T-helper 2 cell (primary cell): ENCODE results near the gene JAG2.
"Not testable (repeated sequence)": the region's sequence is repeated elsewhere in the genome, so short reads cannot be mapped to it uniquely, and the experiment has no call there.

Experiments
- DNase-seq, 5 experiments: peaks; one replicate each; pipeline versions ENCODE4 v3.0.0 to v3.0.0-alpha.2; 2012 to 2022

Gene JAG2

GRCh38 chr14:105137481-105138020 lies 31.0 kb downstream of the JAG2 start:
- no peak for DNase-seq

- DNase-seq, result no peak
These were observed 31.9 kb downstream of the JAG2 start for GRCh38 chr14:105136401-105137322.

DNA sequence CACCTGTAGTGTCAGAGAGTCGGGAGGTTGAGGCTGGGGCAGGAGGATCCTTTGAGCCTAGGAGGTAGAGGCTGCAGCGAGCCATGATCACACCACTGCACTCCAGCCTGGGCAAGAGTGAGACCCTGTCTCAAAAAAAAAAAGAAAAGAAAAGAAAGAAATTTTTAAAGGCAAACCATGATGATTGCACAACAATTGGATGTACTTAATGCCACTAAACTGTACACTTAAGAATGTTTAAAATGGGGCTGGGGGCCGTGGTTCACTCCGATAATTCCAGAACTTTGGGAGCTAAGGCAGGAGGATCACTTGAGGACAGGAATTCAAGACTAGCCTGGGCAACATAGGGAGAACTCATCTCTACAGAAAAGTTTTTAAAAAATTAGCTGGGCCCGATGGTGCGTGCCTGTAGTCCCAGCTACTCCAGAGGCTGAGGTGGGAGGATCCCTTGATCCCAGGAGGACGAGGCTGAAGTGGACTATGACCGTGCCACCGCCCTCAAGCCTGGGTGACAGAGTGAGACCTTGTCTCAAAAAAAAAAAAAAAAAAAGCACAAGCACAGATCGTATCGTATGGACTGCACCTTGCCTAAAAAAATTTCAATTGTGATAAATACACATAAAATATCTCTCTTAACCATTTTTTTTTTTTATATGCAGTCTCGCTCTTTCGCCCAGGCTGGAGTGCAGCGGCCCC lies 32.7 kb downstream of the JAG2 start:
- no peak for DNase-seq

- no peak for DNase-seq
These were observed 35.5 kb downstream of the JAG2 start for GRCh38 chr14:105132921-105133654.

GRCh38 chr14:105131241-105131640 lies 37.3 kb downstream of the JAG2 start:
- DNase-seq, result no peak

DNA sequence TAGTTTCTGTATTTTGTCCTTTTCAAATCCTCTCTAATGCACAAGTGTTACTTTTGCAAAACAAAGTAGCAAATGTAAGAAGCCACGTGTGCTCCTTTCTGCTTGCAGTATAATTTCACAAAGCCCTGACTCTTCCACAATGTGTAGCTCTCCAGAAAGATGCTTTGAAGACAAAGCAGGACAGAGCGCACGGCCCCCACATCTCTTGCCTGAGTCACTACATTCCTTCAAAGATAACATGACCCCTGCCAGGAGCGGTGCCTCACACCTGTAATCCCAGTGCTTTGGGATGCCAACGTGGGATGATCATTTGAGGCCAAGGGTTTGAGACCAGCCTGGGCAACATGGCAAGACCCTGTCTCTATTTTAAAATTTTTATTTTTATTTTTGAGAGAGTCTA lies 40.5 kb downstream of the JAG2 start:
- no peak for DNase-seq

GRCh38 chr14:105126981-105127329 lies 41.6 kb downstream of the JAG2 start:
- no peak for DNase-seq

GRCh38 chr14:105126126-105126980 lies 42.2 kb downstream of the JAG2 start:
- DNase-seq, result no peak

DNA sequence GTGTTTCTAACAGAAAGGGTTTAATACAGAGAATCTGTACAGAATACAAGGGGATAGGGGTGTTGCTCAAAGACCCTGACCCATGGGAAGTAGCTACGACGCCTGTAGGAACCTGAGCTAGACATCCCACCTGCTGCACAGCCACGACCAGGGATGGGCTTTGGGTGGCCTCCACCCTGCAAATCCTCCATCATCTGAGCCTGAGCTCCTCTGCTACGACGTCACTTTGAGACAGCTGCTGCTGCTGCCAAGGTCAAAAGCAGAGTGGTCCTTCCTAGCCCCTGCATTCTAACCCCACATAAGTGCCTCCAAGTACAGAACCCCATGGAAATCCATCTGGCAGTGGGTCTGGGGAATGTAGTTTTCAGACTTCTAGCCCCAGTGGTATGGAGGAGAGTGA lies 43.8 kb downstream of the JAG2 start:
- no peak for DNase-seq

- no peak for DNase-seq
These were observed 44.4 kb downstream of the JAG2 start for GRCh38 chr14:105123981-105124765.

DNA sequence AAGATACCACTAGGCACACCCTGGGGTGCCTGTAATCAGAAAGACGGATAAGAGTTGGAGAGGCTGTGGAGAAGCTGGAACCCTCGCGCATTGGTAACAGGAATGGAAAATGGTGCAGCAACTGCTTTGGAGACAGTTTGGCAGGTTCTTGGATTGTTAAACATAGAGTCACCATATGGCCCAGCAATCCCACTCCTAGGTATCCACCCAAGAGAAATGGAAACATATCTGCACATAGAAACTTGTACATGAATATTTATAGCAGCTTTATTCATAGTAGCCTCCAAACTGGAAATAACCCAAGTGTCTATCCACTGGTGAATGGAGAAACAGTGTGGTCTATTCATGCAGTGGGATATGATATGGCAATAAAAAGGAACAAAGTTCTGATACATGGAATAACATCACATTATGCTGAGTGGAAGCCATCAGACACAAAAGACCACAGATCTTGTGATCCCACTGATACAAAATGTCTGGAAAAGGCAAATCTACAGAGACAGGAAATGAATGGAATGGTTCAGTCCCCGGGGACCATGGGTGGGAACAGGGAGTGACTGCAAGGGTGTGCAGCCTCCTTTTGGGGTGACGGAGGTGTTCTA lies 45.4 kb downstream of the JAG2 start:
- DNase-seq, result no peak

DNA sequence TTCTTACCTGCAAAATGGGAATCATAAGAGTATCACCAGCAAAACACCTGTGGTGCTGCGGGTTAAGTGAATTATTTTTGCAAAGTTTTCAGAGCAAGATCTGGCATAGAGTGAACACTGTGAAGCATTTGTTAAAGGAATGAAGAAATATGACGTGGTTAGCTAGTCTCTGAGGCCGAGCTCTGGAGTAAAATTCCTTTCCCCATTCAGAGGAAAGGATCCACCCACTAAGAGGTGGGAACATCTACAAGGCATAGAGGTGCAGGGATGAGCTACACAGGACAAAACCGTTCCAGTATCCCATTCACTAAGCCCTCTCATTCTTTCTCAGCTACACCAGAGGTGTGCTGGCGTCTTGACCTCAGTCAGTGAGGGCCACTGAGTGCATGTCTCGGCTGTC lies 48.5 kb downstream of the JAG2 start:
- DNase-seq, result no peak

- DNase-seq, result no peak
These were observed 49.1 kb downstream of the JAG2 start for GRCh38 chr14:105119408-105120025.

- DNase-seq, result no peak
These were observed 49.7 kb downstream of the JAG2 start for GRCh38 chr14:105118646-105119407.

- DNase-seq, result no peak
These were observed 50.7 kb downstream of the JAG2 start for GRCh38 chr14:105117710-105118385.

GRCh38 chr14:105117257-105117646 lies 51.3 kb downstream of the JAG2 start:
- no peak for DNase-seq

DNA sequence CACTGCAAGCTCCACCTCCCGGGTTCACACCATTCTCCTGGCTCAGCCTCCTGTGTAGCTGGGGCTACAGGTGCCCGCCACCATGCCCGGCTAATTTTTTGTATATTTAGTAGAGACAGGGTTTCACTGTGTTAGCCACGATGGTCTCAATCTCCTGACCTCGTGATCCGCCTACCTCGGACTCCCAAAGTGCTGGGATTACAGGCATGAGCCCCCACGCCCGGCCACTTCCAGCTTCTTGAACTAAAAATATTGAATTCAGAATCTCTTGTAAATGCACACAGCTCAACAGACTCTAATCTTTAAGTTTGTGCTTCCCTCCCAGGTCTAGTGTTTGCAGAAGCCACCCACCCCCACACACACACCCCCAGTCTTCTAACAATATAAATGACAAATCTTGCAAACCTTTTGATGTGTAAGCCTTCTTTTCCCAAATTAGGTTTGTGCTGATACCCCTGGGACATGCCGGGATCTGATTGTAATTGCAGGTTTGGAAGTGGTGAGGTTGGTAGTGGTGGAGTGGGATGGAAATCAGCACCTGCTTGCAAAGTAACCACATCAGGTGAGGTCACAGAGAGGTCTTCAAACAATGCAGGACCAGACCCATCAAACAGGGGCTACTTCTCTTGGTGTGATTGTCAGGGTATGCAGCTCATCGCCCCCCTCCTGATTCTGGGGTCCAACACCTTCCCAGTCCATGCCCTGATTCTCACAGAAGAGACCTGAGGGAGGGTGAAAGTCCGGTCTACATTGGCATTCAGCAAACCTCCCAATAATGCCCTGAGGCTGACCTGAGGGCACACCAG lies 51.9 kb downstream of the JAG2 start:
- no peak for DNase-seq

- DNase-seq, result not testable (repeated sequence)
These were observed 59.3 kb downstream of the JAG2 start for GRCh38 chr14:105109243-105109642.
